GM12878 (cell line): ENCODE data around the gene NLGN1. TPM values are rescaled to one million over a fixed set of nuclear protein-coding genes. Genes with fewer than 3 reads are reported as not detected.

Experiments
- ATAC-seq: fragments of 200-7000 bp; cut with Tn5 transposase; 3 replicates; pipeline ENCODE4 v1.9.1; 2020; ENCODE audit warnings: mild to moderate bottlenecking, moderate library complexity
- BruUV-seq: library from RNA; stranded (reverse); fragments of 400-500 nt; replicated peaks from 2 replicates; lab custom pipeline; 2021; lab: Mats Ljungman, UMichigan
- CTCF ChIA-PET: fragments of 300-600 bp; sonication (Branson Sonifier 250); formaldehyde crosslinking; extraction: SDS; loops from one replicate; lab custom pipeline; 2021; ENCODE audit warnings: inconsistent platforms; lab: Yijun Ruan, JAX
- POLR2A ChIA-PET: fragments of 350-600 bp; formaldehyde crosslinking; extraction: SDS; loops from one replicate; lab custom pipeline; 2021; ENCODE audit warnings: inconsistent platforms; lab: Charles Lee
- RAD21 ChIA-PET: fragments of 300-600 bp; sonication (Branson Sonifier 250); formaldehyde crosslinking; loops from one replicate; lab custom pipeline; 2023; ENCODE audit warnings: antibody characterized with exemption; ENCODE audit not compliant: unreplicated experiment; lab: Charles Lee
- SMC1A ChIA-PET: fragments of 300-600 bp; sonication (Branson Sonifier 250); formaldehyde crosslinking; loops from one replicate; lab custom pipeline; 2023; ENCODE audit not compliant: unreplicated experiment, uncharacterized antibody; lab: Charles Lee
- DNase-seq: peaks from one replicate; pipeline ENCODE4 v3.0.0-alpha.2; 2011; ENCODE audit warnings: low read depth, low spot score
- FAIRE-seq: peaks from 3 replicates; lab custom pipeline; 2011; peaks lifted over from hg19 to GRCh38; lab: Jason Lieb, UNC
- H2AFZ ChIP-seq: 2 replicates; pipeline ENCODE4 v1.6.0; 2011; ENCODE audit warnings: low read depth, low read length, control low read depth; ENCODE audit not compliant: control insufficient read depth
- H3K27ac ChIP-seq: 2 replicates; pipeline ENCODE4 v1.5.1; 2011; ENCODE audit warnings: control low read depth; ENCODE audit not compliant: control insufficient read depth, insufficient read depth
- H3K27me3 ChIP-seq, 2 experiments: replicated peaks in 1 of 2; 2 replicates each; pipeline versions ENCODE4 v1.6.0 to v1.6.1; 2011; ENCODE audit warnings: low read length in 1 of 2; ENCODE audit not compliant: control insufficient read depth in 2 of 2, insufficient read depth in 2 of 2
- H3K36me3 ChIP-seq, 2 experiments: 2 replicates each; pipeline ENCODE4 v1.5.1; 2011; ENCODE audit warnings: low read length in 1 of 2; ENCODE audit not compliant: control insufficient read depth in 2 of 2, insufficient read depth in 2 of 2
- H3K4me1 ChIP-seq: 2 replicates; pipeline ENCODE4 v1.6.1; 2011; ENCODE audit warnings: mild to moderate bottlenecking, low read length, moderate library complexity, mixed read lengths; ENCODE audit not compliant: control insufficient read depth, insufficient read depth
- H3K4me2 ChIP-seq: 2 replicates; pipeline ENCODE4 v1.6.0; 2011; ENCODE audit warnings: control low read depth; ENCODE audit not compliant: control insufficient read depth, insufficient read depth
- H3K4me3 ChIP-seq: fragments of 200-600 bp; sonication (generic); 2 replicates; pipeline ENCODE4 v1.5.1; 2016
- H3K79me2 ChIP-seq: 2 replicates; pipeline ENCODE4 v1.6.0; 2011; ENCODE audit warnings: low read length; ENCODE audit not compliant: control insufficient read depth, insufficient read depth
- H3K9ac ChIP-seq: 2 replicates; pipeline ENCODE4 v1.8.0; 2011; ENCODE audit warnings: low read length, control low read depth, mixed read lengths; ENCODE audit not compliant: control insufficient read depth, insufficient read depth
- H3K9me3 ChIP-seq: replicated peaks from 3 replicates; pipeline ENCODE4 v1.5.1; 2011; ENCODE audit warnings: mild to moderate bottlenecking, low read length; ENCODE audit not compliant: control insufficient read depth, insufficient read depth
- H4K20me1 ChIP-seq: 2 replicates; pipeline ENCODE4 v1.6.0; 2011; ENCODE audit not compliant: control insufficient read depth, insufficient read depth
- CEBPB ChIP-seq, 2 experiments: fragments of 150-350 bp in 1 of 2; IDR thresholded peaks; 2 replicates each; pipeline ENCODE4 v1.6.1; 2012 to 2014; ENCODE audit warnings: low read depth in 2 of 2, low read length in 2 of 2, borderline replicate concordance in 1 of 2, inconsistent platforms in 1 of 2
- CHD2 ChIP-seq: IDR thresholded peaks from 2 replicates; pipeline ENCODE4 v1.6.1; 2011; ENCODE audit warnings: low read depth, low read length, improper control_type of control experiment, borderline replicate concordance
- FOXK2 ChIP-seq: fragments of 450-650 bp; IDR thresholded peaks from 2 replicates; pipeline ENCODE4 v1.6.1; 2017; ENCODE audit warnings: mild to moderate bottlenecking, moderate library complexity
- MYB ChIP-seq: fragments of 150-350 bp; IDR thresholded peaks from 2 replicates; pipeline ENCODE4 v1.6.1; 2014; ENCODE audit warnings: mild to moderate bottlenecking, low read depth, low read length, borderline replicate concordance
- MYC ChIP-seq: IDR thresholded peaks from 2 replicates; pipeline ENCODE4 v1.6.1; 2011; ENCODE audit warnings: mild to moderate bottlenecking, low read length, moderate library complexity, inconsistent platforms; ENCODE audit not compliant: insufficient read depth, insufficient replicate concordance, insufficient read length, severe bottlenecking
- NFXL1 ChIP-seq: fragments of 450-650 bp; IDR thresholded peaks from 2 replicates; pipeline ENCODE4 v1.6.1; 2017; ENCODE audit warnings: antibody characterized with exemption, mild to moderate bottlenecking, borderline replicate concordance
- RBBP5 ChIP-seq: fragments of 200-600 bp; sonication (generic); conservative IDR thresholded peaks from 2 replicates; pipeline ENCODE4 v1.6.1; 2016
- RUNX3 ChIP-seq: IDR thresholded peaks from 2 replicates; pipeline ENCODE4 v1.6.1; 2012; ENCODE audit warnings: low read length, inconsistent platforms
- TCF12 ChIP-seq: IDR thresholded peaks from 2 replicates; pipeline ENCODE4 v1.6.1; 2011; ENCODE audit warnings: low read depth, mild to moderate bottlenecking, low read length
- ZBTB11 ChIP-seq: fragments of 450-650 bp; formaldehyde crosslinking; IDR thresholded peaks from 2 replicates; pipeline ENCODE4 v1.5.0; 2022; ENCODE audit warnings: mild to moderate bottlenecking, missing genetic modification characterization
- ZBTB40 ChIP-seq: fragments of 450-650 bp; IDR thresholded peaks from 2 replicates; pipeline ENCODE4 v1.6.1; 2016; ENCODE audit warnings: mild to moderate bottlenecking, moderate library complexity, borderline replicate concordance
- ZNF687 ChIP-seq: fragments of 450-650 bp; IDR thresholded peaks from 2 replicates; pipeline ENCODE4 v1.6.1; 2017; ENCODE audit warnings: mild to moderate bottlenecking, moderate library complexity
- ZZZ3 ChIP-seq: IDR thresholded peaks from 2 replicates; pipeline ENCODE4 v1.6.1; 2011; ENCODE audit warnings: low read depth; ENCODE audit not compliant: control insufficient read depth, insufficient read length
- WGBS: methylation state at CpG from one replicate; pipeline ENCODE4 v1.1.6; 2016; ENCODE audit warnings: low lambda C conversion rate; ENCODE audit not compliant: insufficient replicate concordance, insufficient coverage; ENCODE audit errors: missing lambda C conversion rate; 5-methylcytosine and 5-hydroxymethylcytosine counted together
- in situ Hi-C: fragments of 300-500 bp; cut with MboI; formaldehyde crosslinking; loops from 9 replicates; pipeline ENCODE4 v1.14.3; 2018; ENCODE audit warnings: mixed read lengths
- intact Hi-C: fragments of 100-400 bp; cut with micrococcal nuclease; formaldehyde crosslinking; loops from one replicate; pipeline ENCODE4 v1.14.2; 2022; ENCODE audit not compliant: unreplicated experiment
- polyA plus RNA-seq, 11 experiments: library from polyadenylated mRNA; depleted of rRNA in 4 of 11; unstranded in 6 of 11; stranded (reverse) in 5 of 11; fragments of >200 nt; fragmentation: Nextera tagmentation in 4 of 11; fragmentation: Illumina TruSeq in 1 of 11; extraction: Ambion mirVana in 4 of 11; extraction: Trizol in 1 of 11; gene quantifications; 1 replicate in 1 of 11; 2 replicates in 10 of 11; pipeline versions ENCODE4 v1.2.1 to v1.2.3, GENCODE V29; 2011 to 2016; ENCODE audit warnings: inconsistent platforms in 2 of 11, missing spikeins in 2 of 11, low read depth in 1 of 11
- total RNA-seq, 4 experiments: library from RNA; depleted of rRNA in 3 of 4; stranded (reverse); fragments of >200 nt in 3 of 4; fragmentation: Illumina TruSeq in 1 of 4; extraction: Trizol in 1 of 4; gene quantifications; 2 replicates each; pipeline versions ENCODE4 v1.2.1 to v1.2.3, GENCODE V29; 2013 to 2021

Gene NLGN1
- total and polyA plus RNA-seq, 10 of the 15 experiments (the other 5 are each of a cell fraction or from before 2014, with no cell fraction given) = not detected

- ATAC-seq = no peak
- H3K9ac ChIP-seq = no peak overlapping the region
- POLR2A ChIA-PET = no interaction called here
- H3K79me2 ChIP-seq = no peaks in the 10 kb centered on the region
- no peaks in the 10 kb centered on the region for H3K27me3 ChIP-seq
- H3K4me3 ChIP-seq = no peak overlapping the region
- no peak overlapping the region for H3K4me2 ChIP-seq
- RAD21 ChIA-PET = no interaction called here
- no peaks in the 10 kb centered on the region for H3K9me3 ChIP-seq
- no peaks in the 10 kb centered on the region for H3K36me3 ChIP-seq
- no peaks in the 10 kb centered on the region for H3K4me1 ChIP-seq
- BruUV-seq = no TSS peak
- SMC1A ChIA-PET = interaction anchor here (0.8 kb wide), 1 partner anchor 14 kb away, joined by 3 read pairs; no protein-coding TSS in a partner anchor
- H4K20me1 ChIP-seq = no peaks in the 10 kb centered on the region
- DNase-seq = no peak
- no peak overlapping the region for H2AFZ ChIP-seq
- CTCF ChIA-PET = interaction anchor here (1.3 kb wide), 1 partner anchor 14 kb away, joined by 3 read pairs; no protein-coding TSS in a partner anchor
- intact Hi-C loops = no loop called here
- H3K27ac ChIP-seq = no peak overlapping the region
- no peak for FAIRE-seq
- in situ Hi-C loops = no loop called here
- WGBS = 0% methylated on average over 2 of the region's 2 CpGs
- TF ChIP-seq TCF12 = no peak
- no peak for TF ChIP-seq MYC
- no peak for TF ChIP-seq ZBTB11 (CRISPR knock-in tag)
- TF ChIP-seq RBBP5 = no peak
- no peak for TF ChIP-seq ZBTB40
- no peak for TF ChIP-seq RUNX3
- TF ChIP-seq MYB = no peak
- TF ChIP-seq CHD2 = no peak
- TF ChIP-seq CEBPB (IDR thresholded peaks at IDR 0.05; ENCODE audit: borderline replicate concordance in 1 of 2, low read depth in 2 of 2, low read length in 2 of 2) = no peak
- TF ChIP-seq ZNF687 = no peak
- TF ChIP-seq NFXL1 = no peak
- no peak for TF ChIP-seq ZZZ3
- no peak for TF ChIP-seq FOXK2
These were observed 936.1 kb downstream of the NLGN1 start for GRCh38 chr3:174333640-174334039.
